GM23248 (cell line): ENCODE measurements around the gene APOL1.
"Not testable (repeated sequence)": the region's sequence is repeated elsewhere in the genome, so short reads cannot be mapped to it uniquely, and the experiment has no call there.

Experiments
- EZH2 ChIP-seq: fragments of 200-600 bp; sonication (generic); IDR thresholded peaks from 2 replicates; pipeline ENCODE4 v1.6.1; 2018; ENCODE audit warnings: antibody characterized with exemption, mild to moderate bottlenecking; ENCODE audit not compliant: insufficient read depth, poor library complexity, severe bottlenecking
- EZH2phosphoT487 ChIP-seq: fragments of 200-600 bp; sonication (generic); IDR thresholded peaks from 2 replicates; pipeline ENCODE4 v1.6.1; 2018; ENCODE audit warnings: antibody characterized with exemption, moderate library complexity, mild to moderate bottlenecking, low read depth; ENCODE audit not compliant: insufficient read depth

GRCh38 chr22:36209488-36209908, 43.4 kb upstream of the APOL1 start:
- not testable (repeated sequence) for TF ChIP-seq EZH2, EZH2phosphoT487
